AG09319 (cell line): ENCODE measurements around the gene UNC13A.

ENCODE experiments used
- DNase-seq: peaks from one replicate; pipeline ENCODE4 v3.0.0-alpha.2; 2010; ENCODE audit warnings: low read depth; ENCODE audit errors: extremely low read depth
- TF ChIP-seq, protein P1 (sequence below): IDR thresholded peaks from 2 replicates; pipeline ENCODE4 v1.5.1; 2011; ENCODE audit warnings: low read depth, mild to moderate bottlenecking, inconsistent platforms, low read length, moderate library complexity

UNC13A gene

DNA sequence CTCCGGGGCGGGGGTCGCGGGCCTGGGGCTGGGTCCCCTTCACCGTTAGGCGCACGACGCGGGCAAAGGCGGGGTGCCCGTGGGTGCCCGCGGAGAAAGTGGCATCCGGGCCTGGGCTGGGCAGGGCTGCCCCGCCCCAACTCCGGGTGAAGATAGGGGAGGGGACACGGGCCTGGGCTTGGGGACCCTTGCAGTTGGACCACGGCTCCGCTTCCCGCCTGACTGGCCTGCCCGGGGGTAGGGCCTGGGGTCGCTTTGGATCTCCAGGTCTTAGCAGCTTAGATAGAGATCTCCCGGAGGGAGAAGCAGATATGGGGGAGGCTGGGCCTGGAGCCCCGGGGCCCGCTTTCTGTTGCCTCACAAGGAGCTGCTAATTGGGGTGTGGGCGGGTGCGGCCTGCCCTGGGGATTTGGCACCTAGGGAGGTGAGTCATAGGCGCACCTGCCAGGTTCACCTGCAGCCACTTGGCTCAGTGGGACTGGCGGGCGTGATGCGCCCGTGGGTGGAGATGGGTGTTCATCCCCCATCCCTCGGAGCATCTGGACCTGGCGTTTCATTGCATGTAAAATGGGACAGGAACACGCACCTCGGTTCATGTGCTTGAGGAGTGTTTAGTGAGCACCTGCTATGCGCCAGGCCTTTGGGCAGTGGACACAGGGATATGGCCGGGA lies 31.7 kb upstream of the UNC13A start:
- TF ChIP-seq, protein P1, sequence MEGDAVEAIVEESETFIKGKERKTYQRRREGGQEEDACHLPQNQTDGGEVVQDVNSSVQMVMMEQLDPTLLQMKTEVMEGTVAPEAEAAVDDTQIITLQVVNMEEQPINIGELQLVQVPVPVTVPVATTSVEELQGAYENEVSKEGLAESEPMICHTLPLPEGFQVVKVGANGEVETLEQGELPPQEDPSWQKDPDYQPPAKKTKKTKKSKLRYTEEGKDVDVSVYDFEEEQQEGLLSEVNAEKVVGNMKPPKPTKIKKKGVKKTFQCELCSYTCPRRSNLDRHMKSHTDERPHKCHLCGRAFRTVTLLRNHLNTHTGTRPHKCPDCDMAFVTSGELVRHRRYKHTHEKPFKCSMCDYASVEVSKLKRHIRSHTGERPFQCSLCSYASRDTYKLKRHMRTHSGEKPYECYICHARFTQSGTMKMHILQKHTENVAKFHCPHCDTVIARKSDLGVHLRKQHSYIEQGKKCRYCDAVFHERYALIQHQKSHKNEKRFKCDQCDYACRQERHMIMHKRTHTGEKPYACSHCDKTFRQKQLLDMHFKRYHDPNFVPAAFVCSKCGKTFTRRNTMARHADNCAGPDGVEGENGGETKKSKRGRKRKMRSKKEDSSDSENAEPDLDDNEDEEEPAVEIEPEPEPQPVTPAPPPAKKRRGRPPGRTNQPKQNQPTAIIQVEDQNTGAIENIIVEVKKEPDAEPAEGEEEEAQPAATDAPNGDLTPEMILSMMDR, result no peak
- DNase-seq, result no peak

DNA sequence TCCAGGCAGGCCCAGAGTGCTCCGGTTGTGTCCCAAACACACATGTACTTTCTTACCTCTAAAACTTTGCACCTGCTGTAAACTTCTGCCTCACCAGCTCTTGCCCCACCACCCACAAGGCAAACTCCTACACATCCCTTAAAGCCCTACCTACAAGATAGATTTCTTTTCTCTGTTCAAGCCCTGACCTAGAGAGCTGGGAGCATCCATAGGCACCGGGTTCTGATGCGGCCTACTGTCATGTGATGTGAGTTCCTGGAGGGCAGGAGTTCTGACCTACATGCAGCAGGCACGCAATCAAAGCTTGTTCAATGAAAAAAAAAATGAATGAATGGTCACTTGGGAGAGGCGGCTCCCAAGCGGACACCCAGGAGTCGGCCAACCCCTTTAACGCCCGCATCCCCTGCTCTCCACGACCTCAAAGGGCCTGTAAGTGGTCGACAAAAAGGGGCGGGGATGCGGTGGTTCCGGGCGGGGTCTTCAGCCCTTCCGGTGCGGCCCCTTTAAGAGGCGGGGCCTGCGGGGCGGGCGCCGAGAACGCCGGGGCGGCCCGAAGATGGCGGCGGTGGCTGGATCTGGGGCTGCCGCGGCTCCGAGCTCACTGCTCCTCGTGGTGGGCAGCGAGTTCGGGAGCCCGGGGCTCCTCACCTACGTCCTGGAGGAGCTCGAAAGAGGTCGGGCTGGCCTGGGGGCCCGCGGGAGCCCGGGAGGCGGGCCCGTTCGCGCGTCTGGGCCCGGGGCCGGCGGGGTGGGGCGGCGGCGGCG lies 31.0 kb upstream of the UNC13A start, which contains the start of gene MAP1S:
TSS of gene MAP1S (plus strand) at position 534 of the 765 bp plus-strand sequence. CDS start at position 557, 23 bp downstream.
- DNase-seq, result no peak
- TF ChIP-seq, protein P1, result no peak

DNA sequence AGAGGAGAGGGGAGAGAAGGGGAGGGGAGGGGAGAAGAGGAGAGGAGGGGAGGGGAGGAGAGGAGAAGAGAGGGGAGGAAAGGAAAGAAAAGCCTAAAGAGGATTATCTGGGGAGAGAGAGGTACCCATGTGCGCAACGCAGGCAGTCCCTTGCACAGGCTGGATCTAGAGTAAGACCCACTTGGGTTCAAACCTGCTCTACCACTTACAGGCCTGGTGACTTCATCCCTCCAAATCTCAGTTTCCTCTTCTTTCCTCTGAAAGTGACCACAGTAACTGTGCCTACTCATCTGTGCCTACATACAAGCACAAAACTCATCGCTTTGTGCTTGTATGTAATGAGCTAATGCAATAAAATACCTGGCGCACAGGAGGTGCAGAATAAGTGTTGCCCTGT lies 30.4 kb upstream of the UNC13A start:
- TF ChIP-seq, protein P1, result no peak
- DNase-seq, result no peak

DNA sequence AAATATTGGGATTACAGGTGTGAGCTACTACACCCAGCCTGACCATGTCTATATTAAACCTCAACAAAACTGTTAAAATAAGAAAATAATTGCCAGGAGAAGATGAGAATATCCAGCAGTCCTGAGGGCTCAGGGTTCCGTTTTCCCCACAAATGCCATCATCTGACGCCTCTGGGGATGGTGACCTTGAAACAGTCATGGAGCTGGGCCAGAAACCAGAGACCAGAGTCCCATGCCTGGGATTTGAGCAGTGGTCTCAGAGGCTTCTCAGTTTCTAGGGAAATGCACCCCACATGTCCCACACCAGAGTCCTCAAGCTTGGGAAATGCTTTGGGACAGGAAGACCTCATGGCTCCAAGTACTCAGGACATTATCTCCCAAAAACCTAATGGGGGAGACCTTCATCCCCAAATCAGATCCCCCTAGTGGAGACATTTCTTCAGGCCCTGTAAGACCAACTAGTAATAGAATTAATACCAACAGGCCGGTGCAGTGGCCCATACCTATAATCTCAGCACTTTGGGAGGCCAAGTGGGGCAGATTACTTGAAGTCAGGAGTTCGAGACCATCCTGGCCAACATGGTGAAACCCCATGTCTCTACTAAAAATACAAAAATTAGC lies 28.3 kb upstream of the UNC13A start:
- DNase-seq, result no peak
- TF ChIP-seq, protein P1, result no peak

DNA sequence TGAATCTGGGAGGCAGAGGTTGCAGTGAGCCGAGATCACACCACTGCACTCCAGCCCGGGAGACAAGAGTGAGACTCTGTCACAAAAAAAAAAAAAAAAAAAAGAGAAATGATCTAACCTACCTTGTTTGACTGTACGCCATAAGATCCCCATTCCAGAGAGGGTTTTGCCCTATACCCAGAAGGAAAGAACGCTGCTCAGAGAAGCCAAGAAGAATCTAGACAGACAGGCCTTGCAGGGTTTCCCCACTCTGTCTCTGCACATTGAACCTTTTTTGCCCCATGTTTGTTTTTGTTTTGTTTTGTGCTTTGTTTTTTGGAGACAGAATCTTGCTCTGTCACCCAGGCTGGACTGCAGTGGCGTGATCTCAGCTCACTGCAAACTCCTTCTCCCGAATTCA lies 23.7 kb upstream of the UNC13A start:
- no peak for DNase-seq
- TF ChIP-seq, protein P1, result no peak

DNA sequence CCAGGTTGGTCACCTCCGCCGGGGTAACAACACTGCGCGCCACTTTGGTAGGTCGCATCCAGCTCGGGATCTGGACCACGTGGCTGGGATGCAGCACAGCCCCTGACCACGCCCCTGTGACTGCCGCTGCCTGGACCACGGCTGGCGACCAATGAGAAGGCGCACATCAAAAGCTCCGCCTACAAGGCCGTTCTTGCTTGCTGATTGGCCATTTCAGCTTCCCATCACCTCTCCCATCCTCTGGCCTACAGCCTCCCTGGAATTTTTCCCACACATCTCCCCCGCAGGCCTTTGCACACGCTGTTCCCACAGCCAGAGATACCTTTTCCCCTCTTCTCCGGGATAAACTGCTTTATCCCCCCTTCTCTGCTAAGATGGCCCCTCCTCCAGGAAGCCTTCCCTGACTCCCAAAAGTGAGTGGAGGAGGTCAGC lies 18.6 kb upstream of the UNC13A start:
- DNase-seq, result no peak
- TF ChIP-seq, protein P1, result no peak
